ENCODE results near the gene PDLIM7. TPM values are rescaled to one million over a fixed set of nuclear protein-coding genes. Genes with fewer than 3 reads are reported as not detected.

The PDLIM7 gene
- total and polyA plus RNA-seq, 2 of the 8 experiments (the other 6 are each of a cell fraction or from before 2014, with no cell fraction given): 67.3 to 94.2 TPM

DNA sequence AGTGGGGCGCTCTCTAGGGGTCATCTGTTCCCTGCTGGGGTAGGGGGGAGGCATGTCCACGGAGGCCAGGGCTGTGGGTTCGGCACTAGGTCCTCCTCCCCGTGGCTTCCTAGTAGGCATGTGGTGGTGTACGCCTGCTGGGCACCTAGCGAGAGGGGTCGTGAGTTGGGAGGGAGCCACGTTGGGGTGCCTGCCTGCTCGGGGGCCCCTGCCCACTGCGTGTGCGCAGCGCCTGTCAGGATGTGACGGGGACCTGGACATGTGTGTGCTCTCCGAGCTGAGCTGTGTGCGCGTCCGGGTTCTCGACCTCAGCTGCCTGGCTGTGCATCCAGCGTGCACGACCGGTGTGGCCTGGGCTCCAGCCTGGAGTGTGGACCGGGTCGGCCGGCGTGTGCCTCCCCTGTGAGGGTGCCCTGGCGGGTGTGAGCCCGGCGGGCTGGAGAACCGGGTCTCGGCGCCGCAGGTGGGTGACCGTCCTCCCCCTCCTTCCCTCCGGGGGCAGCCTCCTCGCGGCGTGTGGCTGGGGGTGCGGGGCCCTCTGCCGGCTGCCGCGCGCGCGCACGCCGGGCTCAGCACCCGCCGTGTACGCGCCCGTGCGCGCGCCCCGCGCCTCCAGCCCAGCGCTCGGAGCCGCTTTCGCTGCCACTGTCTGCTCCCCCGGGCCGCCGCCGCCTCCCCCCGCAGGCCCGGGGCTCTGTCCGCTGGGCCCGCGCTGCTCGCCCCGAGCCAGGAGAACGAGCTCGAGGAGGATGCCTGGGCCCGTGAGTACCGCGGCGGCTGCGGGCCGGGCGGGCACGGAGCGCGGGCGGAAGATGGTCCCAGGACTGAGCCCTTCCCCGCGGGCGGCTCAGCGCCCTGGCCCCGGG lies 51.0 kb downstream of the PDLIM7 start, which contains the start of gene PRR7 (continued):
- TF ChIP-seq RAD21 (IDR thresholded peaks at IDR 0.05 in 1 of 2, conservative IDR thresholded peaks at IDR 0.05 in 1 of 2; ENCODE audit: low read depth in 2 of 2, low read length in 2 of 2): no peak
- TF ChIP-seq POLR2AphosphoS5 (IDR thresholded peaks at IDR 0.05; ENCODE audit: low read depth, low read length): peak; percentile 82; the same call in 1 of the 2 replicates
- peak; percentile 23; the same call in 1 of the 2 replicates for TF ChIP-seq MAX (IDR thresholded peaks at IDR 0.05)
- TF ChIP-seq ATF3 (IDR thresholded peaks at IDR 0.05; ENCODE audit: insufficient read depth, low read depth, low read length): no peak
- no peak for TF ChIP-seq CBX5 (IDR thresholded peaks at IDR 0.05; ENCODE audit: low read depth, low read length)
- TF ChIP-seq TAF1 (IDR thresholded peaks at IDR 0.05; ENCODE audit: low read depth, low read length): no peak
- no peak for TF ChIP-seq SP2 (IDR thresholded peaks at IDR 0.05; ENCODE audit: low read length)
- TF ChIP-seq EZH2 (IDR thresholded peaks at IDR 0.05; ENCODE audit: low read depth, low read length, severe bottlenecking): no peak
- TF ChIP-seq ATF2 (IDR thresholded peaks at IDR 0.05; ENCODE audit: low read length): no peak
- no peak for TF ChIP-seq SIX5 (IDR thresholded peaks at IDR 0.05; ENCODE audit: low read depth, low read length)
- TF ChIP-seq CEBPB (IDR thresholded peaks at IDR 0.05; ENCODE audit: low read depth, low read length): no peak
- no peak for TF ChIP-seq SUZ12 (IDR thresholded peaks at IDR 0.05; ENCODE audit: low read length)
- peak; percentile 34 for TF ChIP-seq KDM4A (IDR thresholded peaks at IDR 0.05; ENCODE audit: low read depth, low read length, severe bottlenecking)
- no peak for TF ChIP-seq E2F6 (IDR thresholded peaks at IDR 0.05)
- peak in 1 of 2 experiments; percentile 75; a peak in 2 of 3 replicates for TF ChIP-seq POLR2A (IDR thresholded peaks at IDR 0.05; ENCODE audit: control extremely low read depth in 1 of 2, low read depth in 2 of 2, low read length in 2 of 2)
- TF ChIP-seq CHD1 (IDR thresholded peaks at IDR 0.05; ENCODE audit: low read depth, low read length): no peak

All from H1 (cell line).